C4-2B (cell line): ENCODE measurements around the gene CIB2.

Experiments
- H3K27ac ChIP-seq: fragments of 450-650 bp; 2 replicates; pipeline ENCODE4 v1.5.1; 2017
- ZFX ChIP-seq: fragments of 450-650 bp; IDR thresholded peaks from 2 replicates; pipeline ENCODE4 v1.6.1; 2017
- TF ChIP-seq, protein P1 (sequence below): fragments of 450-650 bp; conservative IDR thresholded peaks from 2 replicates; pipeline ENCODE4 v1.5.1; 2017; ENCODE audit warnings: mild to moderate bottlenecking

The CIB2 gene

GRCh38 chr15:78087951-78088772, 43.1 kb downstream of the CIB2 start:
- no peak for TF ChIP-seq ZFX
- TF ChIP-seq, protein P1, sequence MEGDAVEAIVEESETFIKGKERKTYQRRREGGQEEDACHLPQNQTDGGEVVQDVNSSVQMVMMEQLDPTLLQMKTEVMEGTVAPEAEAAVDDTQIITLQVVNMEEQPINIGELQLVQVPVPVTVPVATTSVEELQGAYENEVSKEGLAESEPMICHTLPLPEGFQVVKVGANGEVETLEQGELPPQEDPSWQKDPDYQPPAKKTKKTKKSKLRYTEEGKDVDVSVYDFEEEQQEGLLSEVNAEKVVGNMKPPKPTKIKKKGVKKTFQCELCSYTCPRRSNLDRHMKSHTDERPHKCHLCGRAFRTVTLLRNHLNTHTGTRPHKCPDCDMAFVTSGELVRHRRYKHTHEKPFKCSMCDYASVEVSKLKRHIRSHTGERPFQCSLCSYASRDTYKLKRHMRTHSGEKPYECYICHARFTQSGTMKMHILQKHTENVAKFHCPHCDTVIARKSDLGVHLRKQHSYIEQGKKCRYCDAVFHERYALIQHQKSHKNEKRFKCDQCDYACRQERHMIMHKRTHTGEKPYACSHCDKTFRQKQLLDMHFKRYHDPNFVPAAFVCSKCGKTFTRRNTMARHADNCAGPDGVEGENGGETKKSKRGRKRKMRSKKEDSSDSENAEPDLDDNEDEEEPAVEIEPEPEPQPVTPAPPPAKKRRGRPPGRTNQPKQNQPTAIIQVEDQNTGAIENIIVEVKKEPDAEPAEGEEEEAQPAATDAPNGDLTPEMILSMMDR: no peak
- H3K27ac ChIP-seq: no peak overlapping the region

DNA sequence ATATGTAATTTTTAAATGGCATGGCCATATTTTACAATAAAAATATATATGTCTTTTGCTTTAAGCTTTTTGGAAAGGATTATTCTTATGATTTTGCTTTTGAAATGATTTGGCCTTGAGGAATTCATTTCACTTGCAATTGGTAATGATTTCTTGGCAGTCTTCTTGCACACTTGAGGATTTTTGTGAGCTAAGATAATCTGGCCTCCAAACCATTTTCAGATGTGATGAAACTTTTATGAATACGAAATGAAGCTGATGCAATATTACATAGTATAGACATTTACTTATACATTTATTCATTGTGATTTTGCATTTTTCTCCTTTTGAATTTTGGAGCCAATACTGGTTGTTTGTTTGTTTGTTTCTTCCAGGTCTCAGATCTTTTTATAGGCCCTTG, 45.3 kb downstream of the CIB2 start:
- no peak overlapping the region for H3K27ac ChIP-seq
- TF ChIP-seq, protein P1: no peak
- TF ChIP-seq ZFX: no peak

DNA sequence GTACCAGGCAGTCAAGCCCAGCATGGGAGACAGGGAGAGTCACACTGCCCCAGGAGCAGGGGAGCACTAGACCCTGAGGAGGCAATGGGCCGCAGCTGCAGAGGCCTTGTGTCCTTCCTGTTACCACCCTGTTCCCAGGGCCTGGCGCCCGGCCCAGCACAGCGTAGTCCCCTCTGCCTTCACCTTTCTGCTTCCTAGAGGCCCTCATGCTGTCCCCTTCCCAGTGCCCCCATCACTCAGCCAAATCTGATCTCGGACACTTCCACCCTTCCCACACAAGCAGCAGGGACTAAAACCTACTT, 46.8 kb downstream of the CIB2 start:
- TF ChIP-seq, protein P1: no peak
- no peak for TF ChIP-seq ZFX
- no peak overlapping the region for H3K27ac ChIP-seq

DNA sequence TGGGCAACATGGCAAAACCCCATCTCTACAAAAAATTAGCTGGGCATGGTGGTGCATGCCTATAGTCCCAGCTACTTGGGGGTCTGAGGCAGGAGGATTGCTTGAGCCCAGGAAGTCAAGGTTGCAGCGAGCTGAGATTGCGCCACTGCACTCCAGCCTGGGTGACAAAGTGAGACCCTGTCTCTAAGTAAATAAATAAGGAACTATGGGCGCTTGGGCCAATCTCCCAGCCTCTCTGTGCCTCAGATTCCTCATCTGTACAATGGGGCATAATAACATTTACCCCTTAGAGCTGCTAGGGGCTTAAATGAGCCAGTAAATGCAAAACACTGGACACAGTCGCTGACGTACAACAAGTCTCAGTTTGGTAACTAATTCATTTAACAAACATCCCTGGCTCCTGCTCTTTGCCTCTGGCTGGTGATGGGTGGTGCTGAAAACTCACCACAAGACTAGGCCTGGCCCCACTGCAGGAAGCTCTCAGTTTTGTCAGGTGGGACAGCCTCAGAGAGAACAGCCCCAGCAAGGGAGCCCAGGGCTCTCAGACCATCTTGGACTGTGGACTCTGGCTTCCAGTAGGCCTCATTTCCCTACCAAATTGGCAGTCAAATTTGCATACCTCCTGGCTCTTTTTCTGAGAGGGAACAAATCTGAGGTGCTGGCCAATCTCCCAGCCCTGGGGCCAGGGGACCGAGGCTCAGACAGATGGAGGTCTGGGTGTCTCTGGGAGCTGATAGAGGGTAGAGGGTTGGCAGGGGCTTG, 47.4 kb downstream of the CIB2 start:
- no peak overlapping the region for H3K27ac ChIP-seq
- TF ChIP-seq, protein P1: no peak
- TF ChIP-seq ZFX: no peak

DNA sequence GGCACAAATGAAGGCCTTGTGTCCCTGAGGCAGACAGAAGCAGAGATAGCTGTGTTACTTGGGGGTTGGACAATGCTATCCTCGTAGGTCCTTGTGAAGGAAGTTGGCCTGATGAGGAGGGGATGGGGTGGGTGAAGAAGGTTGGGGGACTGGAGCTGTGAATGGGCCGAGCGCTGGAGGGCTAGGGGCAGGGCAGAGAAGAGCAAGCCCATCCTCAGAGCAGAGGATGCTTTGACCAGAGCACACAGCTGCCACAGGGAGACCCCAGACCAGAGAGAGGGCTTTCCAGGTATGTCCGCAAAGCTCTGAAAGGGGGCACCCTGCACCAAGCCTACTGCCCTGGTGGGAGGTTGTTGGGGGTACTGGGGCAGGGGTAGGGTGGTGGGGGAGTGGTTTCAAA, 48.1 kb downstream of the CIB2 start:
- no peak overlapping the region for H3K27ac ChIP-seq

DNA sequence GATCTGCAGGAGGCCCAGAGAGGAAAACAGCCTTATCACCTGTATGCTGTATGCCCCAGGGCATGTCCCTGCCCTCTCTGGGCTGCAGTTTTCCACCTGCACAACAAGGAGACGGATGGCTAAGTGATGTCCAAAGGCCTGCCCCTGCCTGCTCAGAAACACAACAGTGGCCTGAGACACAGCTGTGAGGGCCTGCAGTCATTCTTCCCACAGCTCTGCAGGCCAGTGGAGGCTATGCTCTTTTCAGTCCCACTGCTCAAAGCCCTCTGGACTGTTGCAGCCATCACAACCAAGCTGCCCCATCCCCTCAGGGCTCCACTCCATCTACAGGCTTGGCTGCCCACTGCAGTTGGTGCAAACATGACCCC, 48.5 kb downstream of the CIB2 start:
- TF ChIP-seq, protein P1: no peak
- TF ChIP-seq ZFX: no peak
- no peak overlapping the region for H3K27ac ChIP-seq

More for the DNA sequence above, 48.1 kb downstream of the CIB2 start:
- TF ChIP-seq, protein P1: no peak
- no peak for TF ChIP-seq ZFX

DNA sequence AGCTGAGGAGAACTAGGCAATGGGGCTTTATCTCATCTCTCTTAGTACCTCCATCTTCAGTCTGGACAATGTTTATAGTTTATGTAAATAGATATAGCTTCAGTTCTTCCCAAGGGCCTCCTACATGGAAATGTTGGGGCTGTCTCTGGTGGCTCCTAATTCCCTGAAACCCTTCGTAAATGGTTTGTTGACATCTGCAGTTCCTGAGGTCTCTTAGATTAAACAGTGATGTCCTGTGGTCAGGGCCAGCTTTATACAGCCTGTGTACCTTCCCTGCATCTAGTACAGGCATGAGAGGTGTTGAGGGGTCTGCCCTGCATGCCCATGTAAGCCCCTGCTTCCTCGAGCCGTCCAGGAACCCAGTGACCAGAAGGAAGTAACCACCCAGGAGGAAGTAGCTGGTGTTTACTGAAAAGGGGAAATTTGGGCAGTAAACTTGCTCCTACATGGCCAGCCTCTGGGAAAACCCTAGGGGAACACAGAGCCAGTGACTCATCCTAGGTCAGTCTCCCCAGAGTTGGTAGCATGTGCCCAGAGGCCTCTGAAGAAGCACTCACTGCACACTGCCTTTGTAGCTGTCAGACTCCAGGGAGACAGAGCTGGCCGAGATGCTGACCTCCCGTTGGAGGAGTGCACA, 49.0 kb downstream of the CIB2 start:
- H3K27ac ChIP-seq: no peak overlapping the region
- TF ChIP-seq ZFX: no peak
- TF ChIP-seq, protein P1: no peak
